NCI-H2029 treated with DMSO at 0.1 percent for 48 hours (cell line): ENCODE data around the gene SH2D4B.
A peak's percentile ranks its signal among the peaks of the same experiment; 100 is the strongest.
"Not testable (repeated sequence)": the region's sequence is repeated elsewhere in the genome, so short reads cannot be mapped to it uniquely, and the experiment has no call there.

Experiments used
- DNase-seq: peaks from one replicate; lab custom pipeline; 2025; lab: John Stamatoyannopoulos, UW

SH2D4B gene

GRCh38 chr10:80543319-80543672 lies 5.6 kb downstream of the SH2D4B start:
- not testable (repeated sequence) for DNase-seq

DNA sequence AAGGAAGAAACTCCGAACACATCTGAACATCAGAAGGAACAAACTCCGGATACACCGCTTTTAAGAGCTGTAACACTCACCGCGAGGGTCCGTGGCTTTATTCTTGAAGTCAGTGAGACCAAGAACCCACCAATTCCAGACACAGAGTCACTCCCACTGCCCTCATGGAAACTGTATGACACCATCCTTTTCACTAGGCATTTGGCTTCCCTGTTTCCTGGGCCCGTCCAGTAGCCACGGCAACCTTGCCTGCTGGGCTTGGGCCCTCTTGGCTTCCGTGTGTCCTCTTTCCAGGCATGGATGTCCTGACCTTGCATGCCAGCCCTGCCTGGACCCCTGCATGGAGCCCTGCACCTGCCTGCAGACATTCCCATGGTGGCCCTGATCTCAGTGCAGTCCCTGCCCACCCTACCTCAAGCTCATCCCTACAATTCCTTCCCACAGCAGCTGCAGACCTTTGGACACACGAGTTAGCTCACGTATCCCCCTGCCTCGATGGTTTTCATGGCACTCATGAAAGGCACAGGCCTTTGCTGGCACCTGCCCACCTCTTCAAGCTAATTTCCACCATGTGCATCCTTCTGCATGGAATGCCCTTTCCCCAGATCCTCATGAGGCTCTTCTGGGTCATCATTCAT lies 6.7 kb downstream of the SH2D4B start:
- DNase-seq, result no peak

- DNase-seq, result no peak
Measured at GRCh38 chr10:80545258-80545881, 7.7 kb downstream of the SH2D4B start.

DNA sequence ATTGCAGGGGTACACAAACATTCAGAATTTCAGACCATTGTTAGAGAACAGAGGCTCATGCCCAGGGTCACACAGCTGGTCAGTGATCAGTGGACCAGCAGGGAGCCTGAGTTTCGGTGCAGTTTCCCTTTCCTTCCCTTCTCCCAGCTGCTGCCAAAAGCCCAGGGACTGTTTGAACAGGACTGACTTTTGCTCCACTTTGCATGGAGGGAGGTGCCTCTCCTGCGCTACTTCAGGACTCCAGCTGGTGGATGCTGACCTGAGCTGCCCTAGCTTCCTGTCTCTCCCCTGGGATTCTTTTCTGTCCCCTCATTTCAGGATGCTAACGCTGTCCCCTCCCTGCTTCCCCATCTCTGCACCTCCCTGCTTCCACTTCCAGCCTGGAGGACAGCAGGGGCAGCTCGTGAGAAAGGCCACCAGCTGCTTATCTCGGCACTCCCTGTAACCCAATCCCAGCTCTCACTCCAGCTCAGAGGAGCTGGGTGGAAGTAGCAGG lies 14.5 kb downstream of the SH2D4B start:
- DNase-seq, result no peak

DNA sequence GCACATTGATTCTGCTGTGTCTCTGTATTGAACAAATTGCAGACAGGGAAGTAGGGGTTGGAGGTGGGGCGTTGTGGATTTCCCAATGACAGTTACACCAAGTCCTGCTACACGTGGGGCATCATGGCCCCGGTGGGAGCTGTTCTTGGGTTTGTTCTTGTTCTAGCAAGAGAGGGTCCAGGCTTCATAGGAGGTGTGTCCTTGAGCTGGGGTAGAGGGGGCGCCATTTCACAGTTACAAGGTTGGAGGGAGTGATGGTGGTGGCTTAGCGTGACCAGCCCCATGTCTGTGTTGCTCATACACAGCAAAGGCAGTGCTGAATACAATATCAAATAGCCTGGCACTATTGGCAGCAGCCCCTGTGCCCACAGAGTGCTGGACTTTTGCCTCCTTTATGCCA lies 15.7 kb downstream of the SH2D4B start:
- DNase-seq, result no peak

- DNase-seq, result no peak
Measured at GRCh38 chr10:80554050-80554449, 16.3 kb downstream of the SH2D4B start.

DNA sequence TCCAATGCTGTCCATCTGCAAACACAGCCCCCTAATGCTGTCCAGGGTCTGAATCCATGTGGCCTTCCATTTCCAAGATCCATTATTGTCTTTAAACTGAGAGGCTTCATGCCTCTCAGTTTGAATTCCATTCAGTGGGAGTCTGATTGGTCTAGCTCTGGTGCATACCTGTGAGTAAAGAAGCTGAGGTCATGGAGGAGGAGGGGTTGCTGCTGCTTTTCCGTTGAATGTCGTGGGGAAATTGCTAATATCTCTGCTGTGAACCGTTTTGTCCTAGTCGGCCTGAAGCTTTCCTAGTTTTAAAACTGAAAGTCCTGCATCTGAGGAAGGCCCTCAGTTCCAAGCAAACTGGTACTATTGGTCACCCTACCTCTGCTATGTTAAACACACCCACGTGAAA lies 17.7 kb downstream of the SH2D4B start:
- DNase-seq, result no peak

DNA sequence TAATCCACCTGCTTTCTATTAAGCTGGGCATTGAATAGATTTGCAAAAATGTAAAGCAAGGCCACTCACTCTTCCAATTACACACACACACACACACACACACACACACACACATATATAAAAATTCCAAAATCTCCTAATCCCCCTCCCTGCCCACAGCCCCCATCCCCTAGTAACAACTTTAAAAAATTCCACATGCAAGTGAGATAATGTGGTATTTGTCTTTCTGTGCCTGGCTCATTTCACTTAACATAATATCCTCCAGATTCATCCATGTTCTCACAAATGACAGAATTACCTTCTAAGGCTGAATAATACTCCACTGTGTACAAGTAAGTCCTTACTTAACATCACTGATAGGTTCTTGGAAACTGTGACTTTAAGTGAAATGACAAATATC lies 24.2 kb downstream of the SH2D4B start:
- no peak for DNase-seq

DNA sequence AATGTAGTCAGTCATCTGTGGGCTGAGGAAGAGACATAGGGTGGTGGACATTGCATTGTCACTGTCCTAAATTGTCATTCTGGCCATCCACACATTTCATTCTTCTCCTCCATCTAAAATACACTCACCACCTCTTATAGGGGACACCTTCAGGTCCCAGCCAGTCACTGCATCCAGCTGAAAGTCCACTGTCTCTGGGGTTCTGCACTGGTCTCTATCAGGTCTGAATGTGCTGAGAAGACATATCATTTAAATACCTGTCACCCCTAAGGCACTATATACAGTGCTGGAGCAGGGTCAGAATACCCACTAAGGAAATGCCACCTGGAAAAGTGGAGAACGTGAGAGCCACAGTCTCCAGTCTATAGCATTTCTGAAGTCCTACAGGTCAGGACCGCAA lies 29.6 kb downstream of the SH2D4B start:
- DNase-seq, result no peak

DNA sequence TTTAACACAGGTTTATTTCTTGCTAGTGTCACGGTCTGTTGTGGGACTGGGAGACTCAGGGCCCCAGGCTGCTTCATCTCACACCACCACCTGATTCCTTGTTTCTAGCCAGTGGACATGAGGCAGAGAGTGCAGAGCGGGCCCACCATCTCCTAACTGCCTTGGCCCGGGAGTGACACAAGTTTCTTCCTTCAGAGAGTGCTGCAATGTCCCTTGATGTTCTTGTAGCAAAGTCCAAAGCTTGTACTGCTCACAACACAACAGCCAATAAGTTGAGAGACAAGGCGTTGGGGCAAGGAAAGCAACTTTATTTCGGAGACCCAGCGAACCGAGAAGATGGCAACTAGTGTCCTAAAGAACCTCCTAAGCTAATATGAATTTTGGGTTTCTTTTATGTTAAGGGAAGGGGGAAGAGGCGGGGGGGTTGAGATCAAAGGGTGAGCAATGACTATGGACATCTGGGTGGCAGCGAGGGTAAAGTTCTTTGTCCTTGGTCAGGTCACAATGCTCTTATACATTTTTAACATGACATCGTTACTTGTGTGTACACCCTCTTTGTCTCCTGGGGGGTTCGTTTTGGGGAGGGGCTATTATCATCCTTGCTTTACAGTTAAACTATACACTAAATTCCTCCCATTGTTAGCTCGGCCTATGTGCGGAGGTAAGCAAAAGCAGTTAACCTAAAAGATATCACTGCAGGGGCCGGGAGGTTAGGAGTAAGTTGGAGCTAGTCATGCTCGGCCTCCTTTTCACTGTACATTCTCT lies 31.6 kb downstream of the SH2D4B start:
- no peak for DNase-seq

DNA sequence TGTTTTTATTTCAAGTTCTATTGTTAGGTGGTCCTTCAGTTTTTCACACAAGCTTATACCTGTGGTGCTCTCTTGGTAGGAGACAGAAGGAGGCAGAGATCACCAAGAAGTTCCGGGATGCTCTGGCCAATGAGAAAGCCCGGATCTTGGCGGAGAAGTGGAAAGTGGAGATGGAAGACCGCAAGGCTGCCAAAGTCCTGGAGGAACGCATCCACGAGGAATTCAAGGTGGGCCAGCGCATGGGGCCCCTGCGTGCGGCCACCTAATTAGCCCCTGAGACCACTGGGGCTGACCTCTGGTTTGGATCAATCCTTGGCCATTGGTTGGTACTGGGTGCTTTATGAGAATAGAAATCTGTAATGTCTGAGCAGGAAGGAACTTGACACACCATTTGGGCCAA lies 33.6 kb downstream of the SH2D4B start:
- no peak for DNase-seq

DNA sequence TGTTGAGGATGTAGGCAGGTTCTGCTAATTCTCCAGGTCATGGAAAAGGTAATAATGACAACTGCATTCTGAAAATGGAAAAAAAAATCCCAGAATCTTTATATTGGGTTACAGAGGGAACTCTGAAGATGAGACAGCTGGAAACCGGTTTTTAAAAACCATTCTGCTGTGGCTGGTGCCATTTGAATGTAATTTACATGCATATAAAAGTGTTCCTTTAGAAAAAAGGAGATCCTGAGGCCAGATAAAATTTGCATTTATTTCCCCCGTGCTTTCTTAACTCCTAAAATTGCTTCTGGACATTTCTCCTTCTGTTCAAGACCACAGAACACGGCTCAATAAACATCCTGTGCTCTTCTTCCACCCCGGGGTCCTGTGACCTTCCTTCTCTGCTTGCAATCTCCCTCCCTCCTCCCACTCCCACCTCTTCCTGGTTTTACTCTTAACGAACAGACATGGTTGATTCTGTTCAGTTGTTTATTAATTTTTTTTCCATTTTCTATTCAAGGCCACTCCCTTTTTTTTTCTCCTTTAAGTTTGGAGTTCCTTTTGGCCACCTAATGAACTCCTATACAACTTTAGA lies 41.6 kb downstream of the SH2D4B start:
- DNase-seq, result no peak

GRCh38 chr10:80579849-80580637 lies 42.3 kb downstream of the SH2D4B start:
- no peak for DNase-seq

DNA sequence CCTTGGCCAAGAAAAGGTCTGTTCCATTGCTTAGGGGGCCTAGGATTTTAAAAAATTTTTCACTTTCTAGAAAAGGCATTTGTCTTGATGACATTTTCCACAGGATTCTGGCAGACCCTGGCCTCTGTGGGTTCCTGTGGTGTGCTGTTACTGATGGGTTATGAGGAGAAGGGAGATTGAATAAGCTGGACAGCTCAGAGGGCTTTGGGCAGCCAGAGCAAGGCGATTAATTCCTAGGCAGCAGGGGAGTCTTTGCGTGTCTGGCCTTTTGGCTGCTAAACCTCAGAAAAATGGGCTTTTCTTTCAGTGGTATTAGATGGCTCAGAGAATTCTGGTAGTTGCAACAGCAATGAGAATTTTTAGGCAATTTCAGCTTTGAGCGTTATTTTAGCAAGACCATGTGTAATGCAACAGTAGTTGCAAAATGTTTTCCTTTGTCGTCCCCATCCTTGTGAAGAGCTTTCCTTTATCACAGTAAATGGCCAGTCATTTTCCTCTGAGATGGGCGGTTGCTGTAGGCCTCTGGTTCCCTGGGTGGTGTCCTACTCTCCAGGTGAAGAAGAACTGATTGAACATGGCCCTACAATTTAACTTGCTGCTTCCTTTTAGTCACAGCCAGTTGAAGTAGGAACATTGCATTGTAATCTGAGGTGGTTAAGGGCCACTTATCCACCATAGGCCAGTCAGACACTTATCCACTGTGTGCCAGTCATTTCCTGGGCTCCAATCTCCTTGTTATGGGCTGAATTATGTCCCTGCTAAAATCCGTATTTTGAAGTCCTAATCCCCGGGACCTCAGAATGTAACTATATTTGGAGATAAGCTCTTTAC lies 43.2 kb downstream of the SH2D4B start:
- peak; percentile 64 for DNase-seq

DNA sequence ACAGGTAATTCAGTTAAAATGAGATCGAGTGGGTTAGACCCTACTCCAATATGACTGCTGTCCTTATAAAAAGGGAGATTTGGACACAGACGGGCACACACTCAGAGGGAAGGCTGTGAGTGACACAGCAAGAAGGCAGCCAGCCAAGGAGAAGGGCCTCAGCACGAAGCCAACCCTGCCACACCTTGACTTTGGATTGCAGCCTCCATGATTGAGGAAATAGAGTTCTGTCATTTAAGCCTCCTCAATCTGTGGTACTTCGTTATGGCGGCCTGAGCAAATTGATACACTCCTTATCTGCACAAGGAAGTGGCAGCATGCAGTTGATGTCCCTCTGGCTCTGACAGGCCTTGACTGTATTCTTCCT lies 43.8 kb downstream of the SH2D4B start:
- DNase-seq, result peak; percentile 64

DNA sequence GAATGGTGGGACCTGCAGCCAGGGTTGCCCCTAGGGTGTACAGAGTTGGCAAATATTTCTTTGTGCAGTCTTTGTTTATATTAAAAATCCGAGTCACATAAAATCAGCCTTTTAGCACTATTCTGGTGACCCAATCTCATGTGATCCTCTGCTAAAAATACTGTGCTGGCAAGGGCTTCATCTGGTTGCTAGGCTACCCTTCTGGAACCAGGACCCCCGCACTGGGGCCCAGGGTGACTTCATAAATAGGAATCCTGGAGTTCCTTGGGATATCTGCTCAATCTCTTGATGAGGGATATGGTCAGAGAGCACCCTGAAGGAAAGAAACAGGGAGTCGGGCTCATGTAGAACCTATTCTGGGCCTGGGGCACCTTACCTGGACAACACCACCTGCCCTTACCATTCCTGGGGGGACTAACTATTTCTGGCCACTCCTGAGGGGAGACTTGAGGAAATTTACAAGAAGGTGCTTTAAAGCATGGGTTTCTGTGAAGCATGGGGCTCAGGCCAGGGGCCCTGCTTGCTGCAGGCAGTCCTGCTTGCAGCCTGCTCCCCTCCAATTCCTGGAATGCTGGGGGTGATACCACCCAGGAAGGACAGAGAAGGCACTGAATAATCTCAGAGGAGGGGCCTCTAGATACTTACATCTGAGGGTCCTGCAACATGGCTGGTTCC lies 44.7 kb downstream of the SH2D4B start:
- no peak for DNase-seq

DNA sequence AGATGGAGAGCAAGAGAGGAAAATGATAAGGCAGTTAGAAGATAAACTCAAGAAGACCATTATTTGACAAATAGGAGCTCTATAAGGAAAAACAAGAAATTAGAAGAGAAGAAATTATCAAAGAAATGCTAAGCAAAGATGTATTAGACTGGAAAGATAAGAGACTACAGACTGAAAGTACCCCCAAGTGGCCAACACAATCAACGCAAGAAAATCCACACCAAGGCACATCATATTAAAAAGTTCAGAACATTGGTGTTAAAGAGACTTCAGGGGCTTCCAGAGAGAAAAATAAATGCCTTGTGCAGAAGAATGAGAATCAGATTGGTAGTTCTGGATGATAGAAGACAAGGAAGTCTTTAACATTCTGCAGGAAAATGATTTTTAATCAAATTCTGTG lies 46.0 kb downstream of the SH2D4B start:
- DNase-seq, result no peak

- no peak for DNase-seq
Measured at GRCh38 chr10:80585812-80586211, 48.1 kb downstream of the SH2D4B start.

- DNase-seq, result no peak
Measured at GRCh38 chr10:80588546-80588945, 50.8 kb downstream of the SH2D4B start.

DNA sequence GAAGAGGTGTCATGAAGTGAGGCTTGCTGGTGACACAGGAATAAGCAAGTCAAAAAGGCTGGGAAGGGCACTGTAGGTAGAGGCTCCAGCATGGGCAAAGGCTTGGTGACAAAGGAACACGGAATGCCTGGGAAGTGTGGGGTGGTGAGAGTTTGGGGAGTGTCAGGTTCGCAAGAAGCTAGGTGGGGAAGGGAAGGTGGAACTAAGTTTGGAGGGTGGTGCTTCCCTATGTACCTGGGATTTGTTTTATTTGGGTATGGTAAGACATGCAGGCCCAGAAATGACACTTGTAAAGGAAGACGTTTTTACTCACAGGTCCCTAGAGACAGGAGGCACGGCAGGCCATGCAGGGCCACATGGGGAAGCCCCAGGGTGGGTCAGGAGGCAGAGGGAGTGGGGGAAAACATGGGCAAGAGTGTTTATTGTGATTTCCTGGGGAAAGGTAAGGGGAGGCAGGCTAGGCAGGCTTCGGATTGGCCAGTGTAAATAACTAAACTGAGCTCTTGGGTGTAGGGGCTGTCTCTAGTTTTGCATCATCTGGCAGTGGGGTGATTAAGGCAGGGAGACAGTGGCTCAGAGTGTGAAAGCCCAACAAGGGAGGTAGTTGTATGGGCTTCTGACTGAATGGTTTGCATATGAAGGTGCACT lies 52.1 kb downstream of the SH2D4B start:
- DNase-seq, result no peak
